GM19452 (cell line): ENCODE results near the gene MOB3B.
A peak's percentile ranks its signal among the peaks of the same experiment; 100 is the strongest.
"Not testable (repeated sequence)": the region's sequence is repeated elsewhere in the genome, so short reads cannot be mapped to it uniquely, and the experiment has no call there.

Experiments
- ATAC-seq: cut with Tn5 transposase; IDR thresholded peaks from one replicate; pipeline ENCODE4 v1.9.1; 2021; ENCODE audit not compliant: unreplicated experiment

The MOB3B gene

GRCh38 chr9:27482709-27483108 lies 46.9 kb downstream of the MOB3B start:
- no peak for ATAC-seq

GRCh38 chr9:27478322-27478721 lies 51.3 kb downstream of the MOB3B start:
- ATAC-seq = no peak

- ATAC-seq = no peak
Observed at GRCh38 chr9:27476870-27477515, 52.6 kb downstream of the MOB3B start.

- ATAC-seq = no peak
Observed at GRCh38 chr9:27475057-27475595, 54.5 kb downstream of the MOB3B start.

- no peak for ATAC-seq
Observed at GRCh38 chr9:27474305-27474704, 55.3 kb downstream of the MOB3B start.

GRCh38 chr9:27473111-27473529 lies 56.5 kb downstream of the MOB3B start:
- ATAC-seq = no peak

- no peak for ATAC-seq
Observed at GRCh38 chr9:27472195-27472594, 57.4 kb downstream of the MOB3B start.

GRCh38 chr9:27471789-27472188 lies 57.8 kb downstream of the MOB3B start:
- no peak for ATAC-seq

GRCh38 chr9:27471366-27471765 lies 58.2 kb downstream of the MOB3B start:
- no peak for ATAC-seq

- ATAC-seq = no peak
Observed at GRCh38 chr9:27470291-27470856, 59.2 kb downstream of the MOB3B start.

- no peak for ATAC-seq
Observed at GRCh38 chr9:27469550-27469949, 60.1 kb downstream of the MOB3B start.

GRCh38 chr9:27468462-27469110 lies 61.0 kb downstream of the MOB3B start:
- ATAC-seq = no peak

GRCh38 chr9:27468000-27468399 lies 61.6 kb downstream of the MOB3B start:
- no peak for ATAC-seq

- ATAC-seq = no peak
Observed at GRCh38 chr9:27467486-27467885, 62.1 kb downstream of the MOB3B start.

- not testable (repeated sequence) for ATAC-seq
Observed at GRCh38 chr9:27466516-27466915, 63.1 kb downstream of the MOB3B start.

- not testable (repeated sequence) for ATAC-seq
Observed at GRCh38 chr9:27464950-27465349, 64.7 kb downstream of the MOB3B start.

GRCh38 chr9:27462846-27463245 lies 66.8 kb downstream of the MOB3B start:
- no peak for ATAC-seq

GRCh38 chr9:27462434-27462833 lies 67.2 kb downstream of the MOB3B start:
- ATAC-seq = no peak

- ATAC-seq = peak; percentile 95
Observed at GRCh38 chr9:27460226-27461023, 69.2 kb downstream of the MOB3B start.

GRCh38 chr9:27457445-27457844 lies 72.2 kb downstream of the MOB3B start:
- no peak for ATAC-seq

GRCh38 chr9:27453860-27454553 lies 75.6 kb downstream of the MOB3B start:
- no peak for ATAC-seq
